Measurements from ENCODE around the gene PTCD1.

PTCD1 gene, protein sequence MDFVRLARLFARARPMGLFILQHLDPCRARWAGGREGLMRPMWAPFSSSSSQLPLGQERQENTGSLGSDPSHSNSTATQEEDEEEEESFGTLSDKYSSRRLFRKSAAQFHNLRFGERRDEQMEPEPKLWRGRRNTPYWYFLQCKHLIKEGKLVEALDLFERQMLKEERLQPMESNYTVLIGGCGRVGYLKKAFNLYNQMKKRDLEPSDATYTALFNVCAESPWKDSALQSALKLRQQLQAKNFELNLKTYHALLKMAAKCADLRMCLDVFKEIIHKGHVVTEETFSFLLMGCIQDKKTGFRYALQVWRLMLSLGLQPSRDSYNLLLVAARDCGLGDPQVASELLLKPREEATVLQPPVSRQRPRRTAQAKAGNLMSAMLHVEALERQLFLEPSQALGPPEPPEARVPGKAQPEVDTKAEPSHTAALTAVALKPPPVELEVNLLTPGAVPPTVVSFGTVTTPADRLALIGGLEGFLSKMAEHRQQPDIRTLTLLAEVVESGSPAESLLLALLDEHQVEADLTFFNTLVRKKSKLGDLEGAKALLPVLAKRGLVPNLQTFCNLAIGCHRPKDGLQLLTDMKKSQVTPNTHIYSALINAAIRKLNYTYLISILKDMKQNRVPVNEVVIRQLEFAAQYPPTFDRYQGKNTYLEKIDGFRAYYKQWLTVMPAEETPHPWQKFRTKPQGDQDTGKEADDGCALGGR

DNA sequence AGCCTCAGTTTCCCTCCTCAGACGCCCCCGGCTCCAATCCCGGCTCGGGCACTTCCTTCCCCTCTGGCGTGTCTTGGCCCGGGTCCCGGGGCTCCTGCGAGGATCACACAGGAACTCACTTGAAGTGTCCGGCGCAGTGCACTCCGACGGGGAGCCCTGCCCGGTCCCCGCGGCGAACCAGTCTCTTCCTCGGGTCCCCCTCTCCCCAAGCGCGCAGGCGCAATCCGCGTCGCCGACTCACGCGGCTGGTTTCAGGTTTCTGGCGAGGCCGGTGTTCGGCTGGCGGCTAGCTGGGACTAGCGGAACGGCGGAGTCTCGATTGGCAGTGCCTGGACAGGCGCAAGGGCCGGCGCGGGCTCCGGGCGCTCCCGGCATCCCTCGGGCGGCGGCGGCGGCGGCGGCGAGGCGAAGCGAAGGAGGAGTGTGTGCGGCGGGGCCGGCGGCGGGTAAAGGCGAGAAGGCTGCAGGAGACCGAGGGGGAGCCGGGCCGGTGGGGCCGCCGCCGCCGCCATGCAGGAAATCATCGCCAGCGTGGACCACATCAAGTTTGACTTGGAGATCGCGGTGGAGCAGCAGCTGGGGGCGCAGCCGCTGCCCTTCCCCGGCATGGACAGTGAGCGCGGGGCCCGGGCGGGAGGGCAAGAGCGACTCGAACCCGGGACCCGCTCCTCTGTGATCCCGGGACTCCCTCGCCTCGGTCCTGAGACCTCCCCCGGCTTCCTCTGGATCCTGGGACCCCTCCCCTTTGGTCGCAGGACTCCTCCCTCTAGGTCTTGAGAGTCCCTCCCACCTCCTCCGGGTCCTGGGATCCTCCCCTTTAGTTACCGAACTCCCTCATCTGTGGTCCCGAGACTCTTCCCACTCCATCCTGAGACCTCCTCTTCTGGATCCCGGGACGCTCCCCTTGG lies at the start of gene PTCD1, which contains the start of gene CPSF4:
Gene PTCD1 (minus strand): TSS at position 226 of the 908 bp plus-strand sequence. CDS start 3,556 bp downstream, outside the sequence.
Gene CPSF4 (plus strand): TSS at position 371 of the 908 bp plus-strand sequence. CDS start 140 bp downstream, at position 511.
- TF ChIP-seq POLR2A (IDR thresholded peaks at IDR 0.05; ENCODE audit: low read length), result peak; percentile 59
- TF ChIP-seq GATA1 (IDR thresholded peaks at IDR 0.05; ENCODE audit: low read depth, low read length), result no peak
- peak; percentile 95 to 96 for DNase-seq

DNA sequence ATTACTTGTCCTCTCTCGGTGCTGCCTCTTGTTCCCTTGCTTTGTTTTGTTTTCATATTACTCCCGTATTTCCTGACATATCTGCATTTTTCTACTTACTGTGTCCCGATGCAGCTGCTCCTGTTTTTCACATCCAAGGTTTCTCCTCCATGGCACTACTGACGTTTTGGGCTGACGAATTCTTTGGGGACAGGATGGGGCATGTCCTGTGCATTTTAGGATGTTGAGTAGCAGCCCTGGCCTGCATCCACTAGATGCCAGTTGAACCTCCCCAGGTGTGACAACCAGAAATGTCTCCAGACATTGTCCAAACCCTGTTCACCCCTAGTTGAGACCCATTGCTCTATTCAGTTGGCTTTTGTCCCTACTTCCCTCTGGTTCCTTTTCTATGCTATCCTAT lies 46.5 kb upstream of the PTCD1 start:
- TF ChIP-seq GATA1 (IDR thresholded peaks at IDR 0.05; ENCODE audit: low read depth, low read length) (no peak), POLR2A (IDR thresholded peaks at IDR 0.05; ENCODE audit: low read length) (no peak)

DNA sequence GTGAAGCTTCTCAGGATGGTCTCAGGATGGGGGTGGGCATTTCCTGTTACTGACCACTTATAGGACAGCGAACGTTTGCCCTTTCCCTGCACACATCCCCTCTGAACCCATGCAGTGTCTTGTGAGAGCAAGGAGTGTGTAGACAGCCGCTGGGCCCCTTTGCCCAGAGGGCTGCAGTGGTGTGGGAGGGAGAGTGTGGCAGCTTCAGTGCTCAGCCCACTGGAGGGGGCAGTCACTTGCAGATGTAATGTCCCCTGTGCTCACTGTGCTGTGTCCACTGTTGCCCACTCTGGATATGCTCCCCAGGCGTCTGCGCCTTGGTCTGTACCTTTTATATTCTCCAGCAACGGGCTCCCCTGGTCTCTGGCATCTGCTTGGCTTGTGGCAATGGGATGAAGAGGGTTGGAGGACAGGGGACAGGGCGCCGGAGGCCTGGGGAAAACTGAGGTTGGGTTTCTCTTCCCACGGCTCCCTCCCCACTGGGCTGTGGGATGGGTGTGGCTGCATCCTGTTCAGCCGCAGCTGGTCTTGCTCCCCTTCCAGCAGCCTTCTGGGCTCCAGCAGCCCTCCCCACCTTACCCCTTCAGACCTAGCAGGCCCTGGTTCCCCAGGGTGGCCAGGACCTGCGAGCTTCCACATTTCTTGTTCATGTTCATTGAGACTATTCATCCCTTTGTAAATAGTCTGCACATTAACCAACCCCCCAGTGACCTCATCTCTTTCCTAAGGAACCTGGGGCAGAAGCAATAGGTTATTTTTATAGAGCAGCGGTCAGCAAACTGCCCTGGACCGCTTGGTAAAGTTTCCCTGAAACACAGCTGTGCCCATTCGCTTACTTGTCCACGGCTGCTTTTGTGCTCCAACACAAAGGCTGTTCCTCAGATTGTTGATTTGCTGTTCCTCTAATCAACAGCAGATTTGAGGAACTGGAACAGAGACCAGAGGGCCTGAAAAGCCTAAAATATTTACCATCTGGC lies 40.2 kb upstream of the PTCD1 start:
- no peak for DNase-seq
- TF ChIP-seq GATA1 (IDR thresholded peaks at IDR 0.05; ENCODE audit: low read depth, low read length) (no peak), POLR2A (IDR thresholded peaks at IDR 0.05; ENCODE audit: low read length) (peak; percentile 13)

More for the DNA sequence above, 46.5 kb upstream of the PTCD1 start:
- no peak for DNase-seq

DNA sequence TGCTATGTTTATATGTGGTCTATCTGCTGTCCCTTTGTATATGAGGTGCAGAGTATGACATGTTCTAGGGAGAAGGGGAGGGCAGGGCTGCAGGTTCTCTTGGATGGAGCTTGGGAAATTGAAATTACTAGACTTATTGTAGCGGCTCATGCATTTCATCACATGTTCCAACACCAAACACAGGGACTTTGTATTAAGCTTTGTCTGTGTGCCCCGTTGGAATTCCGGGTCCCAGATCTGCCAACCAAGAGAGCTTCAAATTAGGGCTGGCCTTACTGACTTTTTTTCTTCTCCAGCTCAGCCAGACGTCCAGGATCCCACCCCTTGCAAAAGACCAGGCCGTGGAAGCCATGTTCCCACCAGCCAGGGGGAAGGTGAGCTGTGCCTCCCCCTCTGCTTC lies 37.5 kb upstream of the PTCD1 start:
- DNase-seq, result no peak
- TF ChIP-seq POLR2A (IDR thresholded peaks at IDR 0.05; ENCODE audit: low read length) (no peak), GATA1 (IDR thresholded peaks at IDR 0.05; ENCODE audit: low read depth, low read length) (no peak)

DNA sequence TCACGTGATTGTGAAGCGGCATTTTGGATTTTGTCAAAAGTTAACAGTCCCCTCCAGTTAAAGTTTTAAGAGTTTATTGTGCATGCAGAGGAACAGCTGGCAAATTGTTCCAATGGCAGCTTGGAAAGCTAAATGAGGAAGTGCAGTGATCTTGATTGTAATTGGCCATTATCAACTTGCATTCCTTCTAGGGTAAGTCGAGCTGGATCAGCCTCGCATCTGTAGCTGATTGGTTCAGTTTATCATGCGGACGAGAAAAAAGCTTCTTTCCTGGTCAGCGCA lies 34.7 kb upstream of the PTCD1 start:
- TF ChIP-seq POLR2A (IDR thresholded peaks at IDR 0.05; ENCODE audit: low read length) (no peak), GATA1 (IDR thresholded peaks at IDR 0.05; ENCODE audit: low read depth, low read length) (no peak)
- DNase-seq, result peak; percentile 69 to 77

DNA sequence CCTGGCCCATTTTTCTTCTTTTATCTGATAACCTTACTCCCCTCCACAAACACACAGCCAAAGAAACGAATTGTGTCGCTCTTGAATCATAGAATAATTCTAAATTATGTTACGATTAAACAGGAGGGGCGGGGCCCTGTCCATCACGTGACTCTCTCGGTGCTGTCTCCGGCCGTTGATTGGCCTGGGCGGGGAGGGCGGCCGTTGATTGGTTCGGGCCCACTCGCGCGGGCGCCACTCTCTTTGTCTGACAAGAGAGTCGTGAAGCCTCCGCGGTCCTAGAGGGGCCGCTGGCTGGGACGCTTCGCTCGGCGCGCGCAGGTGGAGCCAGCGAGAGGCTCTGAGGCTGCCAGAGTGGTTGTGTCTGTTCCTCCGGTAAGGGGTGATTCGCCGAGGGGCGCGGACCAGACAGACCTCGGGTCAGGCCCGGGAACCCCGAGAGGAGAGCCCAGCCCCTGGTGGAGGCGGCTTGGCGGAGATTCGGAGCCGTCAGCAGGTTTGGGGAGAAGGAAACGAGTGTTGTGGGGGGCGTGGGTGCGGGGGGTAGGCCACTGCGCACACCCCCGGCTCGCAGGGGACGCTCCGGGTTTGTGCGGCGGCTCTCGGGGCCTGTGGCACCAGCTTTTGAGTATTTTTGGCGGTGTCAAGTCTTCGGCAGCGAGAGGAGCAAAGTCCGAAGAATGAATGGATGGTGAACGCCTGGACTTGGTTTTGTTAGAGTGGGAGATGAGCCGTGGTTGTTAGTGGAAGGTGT lies 34.1 kb upstream of the PTCD1 start, which contains the start of gene ZNF789:
Gene ZNF789 (plus strand): TSS at position 330 of the 754 bp plus-strand sequence. CDS start 3,567 bp downstream, outside the sequence.
- DNase-seq, result peak; percentile 98
- peak; percentile 80 for TF ChIP-seq POLR2A (IDR thresholded peaks at IDR 0.05; ENCODE audit: low read length)
- no peak for TF ChIP-seq GATA1 (IDR thresholded peaks at IDR 0.05; ENCODE audit: low read depth, low read length)

DNA sequence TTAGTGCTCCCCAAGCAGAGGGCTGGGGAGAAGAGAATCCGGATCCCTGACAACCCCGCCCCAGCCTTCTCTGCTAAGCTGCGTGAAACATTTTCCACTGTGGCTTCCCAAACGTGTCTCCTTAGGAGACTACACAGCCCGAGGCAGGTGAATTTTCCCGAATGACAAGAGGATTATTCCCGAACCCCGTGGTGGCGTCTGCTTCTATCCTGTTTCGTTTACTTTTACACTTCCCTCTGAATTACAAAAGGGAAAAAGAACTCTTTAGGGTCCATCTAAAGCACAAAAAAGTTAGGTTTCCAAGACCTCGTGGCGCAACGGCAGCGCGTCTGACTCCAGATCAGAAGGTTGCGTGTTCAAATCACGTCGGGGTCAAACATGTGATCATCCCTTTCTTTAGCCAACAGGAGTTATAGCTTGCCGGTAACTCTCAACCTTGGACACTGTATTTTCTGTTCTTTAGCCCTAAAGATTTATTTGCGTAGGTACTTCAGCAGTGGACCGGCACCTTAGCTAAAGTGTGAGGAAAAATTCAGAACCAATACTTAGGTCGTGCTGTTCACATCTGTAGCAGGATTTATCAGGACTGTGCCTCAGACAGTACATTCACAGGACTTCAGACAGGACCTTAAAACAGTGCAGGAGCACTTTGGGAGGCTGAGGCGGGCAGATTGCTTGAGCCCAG lies 30.9 kb upstream of the PTCD1 start:
- no peak for DNase-seq
- TF ChIP-seq POLR2A (IDR thresholded peaks at IDR 0.05; ENCODE audit: low read length), result no peak
- no peak for TF ChIP-seq GATA1 (IDR thresholded peaks at IDR 0.05; ENCODE audit: low read depth, low read length)

DNA sequence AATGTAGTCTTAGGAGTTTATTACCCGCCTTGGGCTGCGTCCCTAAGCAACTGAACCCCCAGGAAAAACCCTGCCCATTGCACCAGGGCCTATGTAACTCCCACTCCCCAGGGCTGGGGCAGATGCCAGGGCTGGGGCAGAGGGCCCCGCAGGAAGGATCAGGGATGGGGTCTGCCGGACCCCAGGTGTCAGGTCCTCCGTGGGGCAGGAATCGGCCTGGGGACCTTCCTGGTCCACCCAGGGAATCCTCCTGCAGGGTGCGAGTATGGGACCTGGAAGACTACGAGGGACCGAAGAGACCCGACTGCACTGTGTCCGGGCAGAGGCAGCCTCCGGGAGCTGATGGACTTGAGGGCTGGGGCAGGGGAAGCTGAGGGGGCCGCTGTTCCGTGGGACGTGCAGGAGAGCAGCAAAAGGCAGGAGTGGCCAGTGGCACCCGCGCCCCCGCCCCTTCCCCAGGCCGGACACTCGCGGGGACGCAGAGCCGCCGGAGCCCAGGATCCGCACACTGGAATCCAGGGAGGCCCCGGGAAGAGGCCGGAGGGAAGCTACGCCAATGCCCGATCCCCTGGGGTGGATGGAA lies 29.8 kb upstream of the PTCD1 start:
- DNase-seq, result no peak
- TF ChIP-seq GATA1 (IDR thresholded peaks at IDR 0.05; ENCODE audit: low read depth, low read length) (no peak), POLR2A (IDR thresholded peaks at IDR 0.05; ENCODE audit: low read length) (no peak)

DNA sequence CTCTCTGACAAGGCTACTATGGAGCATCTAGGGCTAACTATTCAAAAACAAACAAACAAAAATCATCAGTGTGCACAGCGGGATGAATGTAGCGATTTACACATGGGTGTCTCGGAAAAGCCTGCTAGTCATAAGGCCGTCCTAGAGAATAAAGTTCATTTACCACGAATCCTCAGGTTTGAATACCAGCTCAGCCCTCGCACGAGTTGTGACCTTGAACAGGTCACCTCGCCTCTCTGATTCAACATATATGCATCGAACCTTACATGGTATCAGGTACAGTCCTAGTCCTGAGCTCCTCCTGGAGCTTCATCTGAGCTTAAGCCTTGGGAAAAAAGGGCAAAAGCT lies 26.8 kb upstream of the PTCD1 start:
- no peak for TF ChIP-seq GATA1 (IDR thresholded peaks at IDR 0.05; ENCODE audit: low read depth, low read length)

DNA sequence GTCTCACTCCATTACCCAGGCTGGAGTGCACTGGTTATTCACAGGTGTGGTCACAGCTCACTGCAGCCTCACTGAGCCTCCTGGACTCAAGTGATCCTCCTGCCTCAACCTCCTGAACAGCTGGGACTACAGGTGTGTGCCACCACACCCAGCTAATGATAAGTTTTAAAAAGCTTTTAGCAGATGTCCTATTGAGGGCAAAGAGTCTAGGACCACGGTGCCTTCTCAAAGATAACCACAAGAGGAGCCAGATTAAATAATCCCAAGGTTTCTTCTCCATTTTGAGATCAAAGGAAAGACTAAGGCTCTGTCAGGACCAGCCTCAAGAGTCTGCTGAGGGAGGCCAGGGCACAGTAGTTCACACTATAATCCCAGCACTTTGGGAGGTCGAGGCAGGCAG lies 22.6 kb upstream of the PTCD1 start:
- TF ChIP-seq POLR2A (IDR thresholded peaks at IDR 0.05; ENCODE audit: low read length), result no peak
- TF ChIP-seq GATA1 (IDR thresholded peaks at IDR 0.05; ENCODE audit: low read depth, low read length), result no peak

More for the DNA sequence above, 26.8 kb upstream of the PTCD1 start:
- DNase-seq, result no peak

DNA sequence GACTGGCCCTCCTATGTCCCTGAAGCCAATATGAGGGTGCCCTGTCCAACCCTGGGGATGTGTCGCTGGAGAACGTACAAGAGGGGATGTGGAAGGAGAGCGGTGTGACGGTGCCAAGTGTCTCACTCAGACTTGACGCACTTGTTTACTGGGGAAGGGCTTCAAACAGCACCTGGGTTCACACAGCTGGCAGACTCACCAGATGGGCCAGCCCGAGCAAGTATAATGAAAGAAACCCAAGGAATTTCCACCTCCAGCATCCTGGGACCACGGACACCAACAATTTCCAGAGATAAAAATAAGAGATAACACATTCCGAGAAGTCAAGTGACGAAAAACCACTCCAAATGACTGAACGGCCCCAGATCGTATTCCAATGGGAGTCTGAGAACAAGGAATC lies 22.1 kb upstream of the PTCD1 start:
- TF ChIP-seq GATA1 (IDR thresholded peaks at IDR 0.05; ENCODE audit: low read depth, low read length), result no peak

More for the DNA sequence above, 22.6 kb upstream of the PTCD1 start:
- DNase-seq, result no peak

More for the DNA sequence above, 22.1 kb upstream of the PTCD1 start:
- no peak for DNase-seq

All from erythroblast (primary cell).